SH-SY5Y (cell line): ENCODE results near the gene ADAMTS4.

ENCODE experiments used
- GATA2 ChIP-seq: IDR thresholded peaks from 2 replicates; pipeline ENCODE4 v1.6.1; 2011; ENCODE audit warnings: mild to moderate bottlenecking, low read depth, low read length
- GATA3 ChIP-seq: IDR thresholded peaks from 2 replicates; pipeline ENCODE4 v1.6.1; 2011; ENCODE audit warnings: low read depth, mild to moderate bottlenecking, low read length, moderate library complexity

The ADAMTS4 gene

DNA sequence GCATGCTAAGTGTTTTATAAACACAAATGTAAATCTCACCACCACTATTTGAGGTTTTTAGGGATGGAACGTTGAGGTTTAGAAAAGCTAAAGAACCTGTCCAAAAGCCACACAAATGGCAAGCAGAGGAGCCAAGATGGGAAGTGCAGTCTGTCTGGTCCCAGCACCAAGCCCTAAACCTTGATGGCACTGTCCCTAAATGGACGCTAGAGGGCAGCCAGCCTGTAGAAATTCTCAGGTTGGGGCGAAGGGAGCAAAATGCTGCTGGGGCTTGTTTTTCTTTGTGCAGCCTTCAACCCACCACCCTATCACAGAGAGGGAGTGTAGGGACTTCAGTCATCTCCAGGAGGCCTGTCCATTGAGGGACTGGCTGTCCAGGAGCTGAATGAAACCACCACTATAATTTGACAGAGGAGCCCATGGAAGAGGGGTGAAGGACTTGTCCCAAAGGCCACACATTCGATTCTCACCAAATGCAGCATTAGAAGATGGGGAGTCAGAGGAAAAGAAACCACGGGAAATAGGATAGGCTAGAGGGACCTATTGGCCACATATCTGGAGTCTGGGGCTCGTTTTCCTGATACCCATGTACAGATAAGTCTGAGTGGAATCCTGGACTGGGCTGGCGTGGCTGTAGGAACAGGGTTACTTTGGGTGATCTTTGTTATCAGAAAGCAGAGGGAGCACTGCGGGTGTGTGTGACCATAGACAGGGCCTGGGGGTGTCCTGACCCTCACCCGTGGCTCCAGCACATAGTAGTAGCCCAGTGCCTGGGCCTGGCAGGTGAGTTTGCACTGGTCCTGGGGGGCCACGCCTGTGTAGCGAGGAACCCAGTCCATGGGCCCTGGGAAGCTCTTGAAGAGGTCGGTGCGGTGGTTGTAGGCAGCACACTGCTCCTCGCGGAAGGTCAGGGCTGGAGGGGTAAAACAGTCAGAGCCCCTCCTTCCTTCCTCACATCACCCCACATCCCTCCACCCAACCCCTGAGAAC, 6.1 kb downstream of the ADAMTS4 start:
- TF ChIP-seq GATA2 = no peak
- TF ChIP-seq GATA3 = no peak

DNA sequence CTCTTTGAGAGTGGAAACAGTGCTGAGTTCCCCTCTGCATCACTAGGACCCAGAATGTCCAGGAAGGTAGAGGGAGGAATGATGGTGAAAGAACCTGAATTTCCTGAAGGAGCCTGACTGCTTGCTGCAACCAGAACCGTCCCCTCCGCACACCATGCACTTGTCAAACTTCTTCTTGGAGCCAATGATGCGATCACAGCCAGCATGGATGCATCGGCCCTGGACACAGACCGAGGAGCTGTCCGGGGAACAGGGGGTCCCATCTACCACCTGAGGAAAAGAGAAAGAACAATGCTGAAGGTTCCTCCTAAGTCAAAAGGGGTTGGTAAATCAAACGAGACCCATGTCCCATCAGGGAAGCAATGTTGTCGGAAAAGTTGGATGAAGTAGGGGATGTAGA, 6.9 kb downstream of the ADAMTS4 start:
- no peak for TF ChIP-seq GATA3
- no peak for TF ChIP-seq GATA2

GRCh38 chr1:161190962-161191521, 7.8 kb downstream of the ADAMTS4 start:
- no peak for TF ChIP-seq GATA3
- no peak for TF ChIP-seq GATA2

- TF ChIP-seq GATA2 (no peak), GATA3 (no peak)
Observed at GRCh38 chr1:161189036-161189435, 9.8 kb downstream of the ADAMTS4 start.

DNA sequence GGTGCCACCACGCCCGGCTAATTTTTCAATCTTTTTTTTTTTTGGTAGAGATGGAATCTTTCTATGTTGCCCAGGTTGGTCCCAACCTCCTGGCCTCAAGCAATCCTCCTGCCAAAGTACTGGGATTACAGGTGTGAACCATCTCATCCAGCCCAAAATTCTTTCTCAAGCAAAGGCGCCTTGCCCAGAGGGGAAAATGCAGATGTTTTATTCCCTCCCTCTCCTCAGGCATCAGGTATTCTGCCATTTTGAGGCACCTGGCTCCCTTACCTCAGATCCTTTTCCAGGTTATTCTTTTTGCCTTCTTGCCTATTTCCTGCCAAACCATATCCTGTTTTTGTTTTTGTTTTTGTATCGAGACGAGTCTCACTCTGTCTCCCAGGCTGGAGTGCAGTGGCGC, 10.5 kb downstream of the ADAMTS4 start:
- TF ChIP-seq GATA2 = no peak
- no peak for TF ChIP-seq GATA3

DNA sequence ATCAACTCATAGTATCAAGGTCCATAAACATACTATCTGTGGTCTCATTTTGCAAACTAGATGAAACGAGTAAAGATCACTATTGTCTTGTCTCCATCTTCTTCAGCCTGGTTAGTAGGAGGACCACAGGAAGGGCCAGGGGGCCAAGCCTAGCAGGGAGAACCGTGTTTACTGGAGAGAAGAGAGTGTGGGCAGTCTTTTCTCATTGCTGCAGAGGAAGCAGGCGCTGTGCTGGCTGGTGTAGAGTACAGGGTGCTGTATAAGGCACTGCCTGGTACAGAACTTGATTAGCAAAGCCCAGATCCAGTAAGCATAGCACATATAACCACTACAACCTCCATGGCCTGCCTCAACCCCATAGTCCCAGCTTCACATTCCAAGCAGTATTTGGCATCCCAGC, 11.5 kb downstream of the ADAMTS4 start:
- TF ChIP-seq GATA3 = no peak
- TF ChIP-seq GATA2 = no peak

DNA sequence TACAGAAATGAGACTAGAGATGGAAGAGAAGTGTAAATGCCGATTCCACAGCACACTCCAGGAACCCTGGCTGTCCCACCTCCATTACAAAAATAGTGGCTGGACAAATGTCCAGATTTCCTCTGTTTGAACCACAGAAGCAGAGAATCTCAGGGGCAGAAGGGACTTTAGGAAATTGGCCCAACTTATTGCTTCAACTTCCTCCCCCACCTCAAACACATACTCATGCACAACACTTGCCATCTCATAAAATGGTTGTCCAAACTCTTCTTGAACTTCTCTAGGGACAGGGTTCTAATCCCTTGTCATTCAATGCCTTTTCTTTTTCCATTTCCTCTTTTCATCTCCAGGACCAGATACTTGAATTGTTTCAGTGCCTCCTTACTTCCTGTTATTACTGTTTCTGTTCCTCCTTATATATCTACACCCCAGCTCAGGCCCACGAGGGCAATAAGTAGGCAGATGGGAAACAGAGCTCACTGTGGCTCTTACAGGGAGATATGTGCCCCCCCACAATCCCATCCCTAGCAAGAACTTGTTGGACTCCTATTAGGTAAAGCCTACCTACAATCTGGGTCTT, 13.0 kb downstream of the ADAMTS4 start:
- TF ChIP-seq GATA3 = no peak
- TF ChIP-seq GATA2 = no peak

DNA sequence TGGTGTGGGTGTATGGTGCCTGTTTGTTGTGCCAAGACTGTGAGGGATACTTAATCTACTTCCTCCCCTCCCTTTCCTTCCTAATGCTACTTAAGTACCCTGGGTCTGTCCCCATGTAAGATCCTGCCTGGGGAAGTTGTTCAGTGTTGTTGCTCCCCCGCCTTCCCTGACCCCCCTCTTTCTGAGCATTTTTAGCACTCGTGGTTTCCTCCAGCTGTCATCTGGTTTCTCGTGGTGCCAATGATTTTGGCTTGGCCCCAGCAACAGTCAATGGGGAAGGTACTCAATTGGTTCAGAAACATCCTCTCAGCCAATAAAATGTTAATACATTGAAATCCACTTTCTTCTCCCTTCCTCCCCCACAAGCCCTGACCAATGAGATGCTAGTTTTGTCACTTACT, 13.6 kb downstream of the ADAMTS4 start:
- TF ChIP-seq GATA2 = no peak
- TF ChIP-seq GATA3 = no peak

GRCh38 chr1:161182214-161182613, 16.6 kb downstream of the ADAMTS4 start:
- TF ChIP-seq GATA2 = no peak
- no peak for TF ChIP-seq GATA3

GRCh38 chr1:161180639-161181038, 18.2 kb downstream of the ADAMTS4 start:
- TF ChIP-seq GATA2 (no peak), GATA3 (no peak)

- no peak for TF ChIP-seq GATA3
- no peak for TF ChIP-seq GATA2
Observed at GRCh38 chr1:161179698-161180097, 19.2 kb downstream of the ADAMTS4 start.

GRCh38 chr1:161177936-161178244, 21.0 kb downstream of the ADAMTS4 start:
- no peak for TF ChIP-seq GATA3
- no peak for TF ChIP-seq GATA2

DNA sequence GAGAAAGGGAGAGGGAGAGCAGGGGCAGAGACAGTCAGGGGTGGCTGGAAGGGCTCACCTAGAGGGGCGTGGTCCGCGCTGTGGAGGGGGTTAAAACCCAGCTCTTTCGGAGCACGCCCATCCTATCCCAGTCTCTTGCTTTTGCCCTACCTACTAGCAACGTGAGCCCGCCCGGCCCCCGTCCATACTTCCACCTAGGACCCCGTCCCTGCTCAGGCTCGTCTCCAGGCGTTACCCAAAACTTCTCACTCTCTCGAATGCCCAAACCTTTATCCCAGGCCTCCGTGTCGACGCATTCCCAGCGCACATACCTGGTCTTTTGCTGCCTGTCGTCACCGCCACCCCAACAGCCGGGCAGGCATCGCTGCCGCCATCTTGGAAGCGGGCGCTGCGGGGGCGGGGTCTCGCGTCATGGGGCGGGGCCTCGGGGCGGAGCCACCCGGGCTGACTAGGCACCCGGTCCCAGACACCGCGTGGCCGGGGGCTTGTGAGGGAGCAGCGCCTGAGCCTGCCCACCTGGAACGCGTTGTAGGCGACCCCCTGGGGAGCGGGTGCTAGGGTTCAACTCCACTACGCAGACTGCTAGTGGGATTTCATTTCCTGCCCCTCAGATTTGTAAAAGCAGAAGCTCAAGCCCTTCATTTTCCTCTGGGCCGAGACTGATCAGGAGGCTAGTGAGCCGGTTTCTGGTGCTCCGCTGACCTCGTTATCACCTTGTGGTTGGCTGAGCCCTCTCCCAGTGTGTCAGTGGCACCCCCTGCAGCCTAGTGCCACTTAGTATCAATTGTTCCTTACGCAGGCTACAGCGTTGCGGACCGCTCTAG, 21.5 kb downstream of the ADAMTS4 start, which contains the start of gene B4GALT3:
Gene B4GALT3, minus strand, starts transcription at position 396 of the 824 bp plus-strand sequence. CDS start 1,447 bp downstream, outside the sequence.
- no peak for TF ChIP-seq GATA3
- no peak for TF ChIP-seq GATA2

DNA sequence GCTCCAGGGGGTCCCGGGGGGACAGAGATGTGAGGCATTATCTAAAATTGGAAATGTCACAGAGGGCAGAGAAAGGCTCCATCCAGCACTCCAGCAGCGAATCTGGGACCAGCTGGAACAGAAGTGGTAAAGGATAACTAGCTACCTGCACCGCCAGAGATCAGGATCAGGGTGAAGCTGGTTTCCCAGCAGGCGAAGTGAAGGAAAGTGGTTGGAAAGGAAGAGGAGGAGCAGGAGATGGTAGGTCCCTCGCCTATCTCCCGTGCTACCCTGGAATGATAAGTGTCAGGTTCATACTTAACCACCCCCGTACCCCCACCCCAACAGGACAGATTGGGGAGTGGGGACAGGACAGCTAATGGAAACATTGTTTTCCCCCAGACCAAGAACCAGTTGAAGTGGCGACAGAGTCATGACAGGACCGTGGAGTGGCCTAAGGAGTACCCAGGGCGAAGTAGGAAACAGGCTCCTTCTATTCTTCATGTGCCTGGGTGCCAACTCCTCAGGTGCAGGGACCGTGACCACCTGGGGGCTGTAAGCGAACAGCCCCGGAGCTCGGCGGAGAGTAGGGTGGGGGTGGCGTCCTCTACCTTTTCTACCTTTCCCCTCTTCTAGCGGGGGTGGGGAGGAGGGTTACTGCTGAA, 22.3 kb downstream of the ADAMTS4 start:
- TF ChIP-seq GATA3 (no peak), GATA2 (no peak)
